Activated CD8-positive, alpha-beta memory T cell treated with anti-CD3 and anti-CD28 coated beads, Interleukin-2, amount 10 ng/mL, durations not matched to agents 7 days and 5 days (primary cell): ENCODE data around the gene RANBP10. TPM values are rescaled to one million over a fixed set of nuclear protein-coding genes. Genes with fewer than 3 reads are reported as not detected.

Source experiments
- ATAC-seq: fragments of 150-1000 bp; cut with Tn5 transposase; one replicate; pipeline ENCODE4 v1.10.0; 2021; ENCODE audit warnings: moderate library complexity
- CTCF ChIA-PET: fragments of 350-600 bp; sonication (Branson Sonifier 250); formaldehyde crosslinking; loops from one replicate; lab custom pipeline; 2021; ENCODE audit warnings: antibody characterized with exemption; lab: Charles Lee
- DNase-seq: peaks from one replicate; pipeline ENCODE4 v3.0.0-alpha.2; 2020
- H3K27ac Mint-ChIP-seq: one replicate; pipeline ENCODE4 v1.8.0; 2021; ENCODE audit warnings: mild to moderate bottlenecking, mixed read lengths
- H3K27me3 Mint-ChIP-seq: one replicate; pipeline ENCODE4 v1.8.0; 2021; ENCODE audit warnings: mixed read lengths
- H3K36me3 Mint-ChIP-seq: one replicate; pipeline ENCODE4 v1.8.0; 2021; ENCODE audit warnings: mild to moderate bottlenecking, mixed read lengths
- H3K4me1 Mint-ChIP-seq: one replicate; pipeline ENCODE4 v1.8.0; 2021; ENCODE audit warnings: mixed read lengths
- H3K4me3 Mint-ChIP-seq: one replicate; pipeline ENCODE4 v1.8.0; 2021; ENCODE audit warnings: mild to moderate bottlenecking, moderate library complexity, mixed read lengths
- H3K9me3 Mint-ChIP-seq: one replicate; pipeline ENCODE4 v1.8.0; 2022; ENCODE audit warnings: low read depth, mixed read lengths
- total RNA-seq, 2 experiments: library from RNA; stranded (reverse); gene quantifications; one replicate each; pipeline ENCODE4 v1.2.3, GENCODE V29; 2021

Gene RANBP10
- total RNA-seq = 10 to 100 TPM; 21.2 to 23.7 TPM

DNA sequence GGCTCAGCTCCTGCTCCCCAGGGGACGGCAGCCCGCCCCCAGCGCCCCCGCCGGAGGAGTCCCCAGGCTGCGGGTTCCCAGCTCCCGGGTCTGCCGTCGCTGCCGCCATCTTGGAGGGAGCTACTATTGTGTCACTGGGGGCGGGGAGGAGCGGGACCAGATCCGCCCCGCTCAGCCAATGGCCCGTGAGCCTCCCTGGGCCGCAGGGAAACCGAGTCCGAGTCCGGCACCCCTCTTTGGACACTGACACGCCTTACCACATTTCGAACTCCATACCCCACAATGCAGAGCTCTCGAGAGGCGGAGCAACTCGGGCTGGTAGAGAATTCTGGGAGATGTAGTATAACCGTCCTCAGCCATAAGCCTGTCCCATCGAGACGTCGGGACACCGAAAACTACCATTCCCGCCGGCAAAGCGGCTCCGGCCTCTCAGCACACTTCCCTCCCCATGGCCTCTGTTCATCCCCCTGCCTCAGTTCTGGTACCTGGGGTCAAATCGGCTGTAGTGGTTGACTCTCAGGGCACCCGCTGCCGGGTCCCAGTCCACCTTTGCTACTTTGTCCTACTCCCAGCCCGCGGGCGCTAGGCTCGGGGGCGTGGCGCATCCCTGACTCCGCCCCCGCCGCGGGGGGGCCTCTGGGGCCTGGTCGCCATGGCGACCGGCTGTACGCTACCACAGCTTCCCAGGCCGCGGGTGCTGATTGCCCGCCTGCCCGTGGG is at the start of gene RANBP10, which contains the start of gene TSNAXIP1:
Gene RANBP10 (minus strand): TSS at position 133 of the 720 bp plus-strand sequence. CDS start 24 bp downstream, at position 109.
Gene TSNAXIP1 (plus strand): TSS at position 462 of the 720 bp plus-strand sequence. CDS start 261 bp downstream, outside the sequence.
- CTCF ChIA-PET = interaction anchor here (0.6 to 3.1 kb wide), 14 partner anchors 10 to 285 kb away, joined by 3 to 60 read pairs (median 4); partner anchors contain the start of gene NUTF2
- no peaks in the 10 kb centered on the region for H3K9me3 Mint-ChIP-seq
- H3K4me3 Mint-ChIP-seq = peak within 1 kb of the TSS; percentile 92
- peaks cover 27% of the 10 kb centered on the region for H3K36me3 Mint-ChIP-seq
- ATAC-seq (peak; percentile 95), DNase-seq (peak; percentile 99)
- H3K27ac Mint-ChIP-seq = peak within 1 kb of the TSS; percentile 89
- H3K27me3 Mint-ChIP-seq = peaks cover under 1% of the 10 kb centered on the region
- H3K4me1 Mint-ChIP-seq = peaks cover 44% of the 10 kb centered on the region

DNA sequence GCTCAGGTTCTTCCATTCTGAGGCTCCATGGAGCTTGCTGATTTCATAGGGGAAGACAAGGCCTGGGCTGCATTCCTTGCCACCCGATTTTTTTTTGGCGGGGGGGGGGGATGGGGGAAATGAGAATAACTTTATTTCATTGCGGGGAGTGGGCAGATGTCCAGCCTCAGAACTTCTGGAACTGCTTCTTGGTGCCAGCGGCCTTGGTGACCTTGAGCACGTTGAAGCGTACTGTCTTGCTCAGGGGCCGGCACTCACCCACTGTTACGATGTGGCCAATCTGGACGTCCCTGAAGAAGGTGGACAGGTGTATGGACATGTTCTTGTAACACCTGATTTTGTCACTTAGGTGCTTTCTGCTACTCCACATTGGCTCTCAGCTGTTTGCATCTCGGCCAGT is 49.4 kb upstream of the RANBP10 start:
- Mint-ChIP-seq H3K27ac (no peak overlapping the region), H3K4me1 (peaks cover 16% of the 10 kb centered on the region), H3K9me3 (no peaks in the 10 kb centered on the region), H3K27me3 (no peaks in the 10 kb centered on the region), H3K36me3 (peaks cover 11% of the 10 kb centered on the region), H3K4me3 (no peak overlapping the region)
- ATAC-seq = no peak
- CTCF ChIA-PET = interaction anchor here (0.7 to 2.7 kb wide), 3 partner anchors 28 to 408 kb away, joined by 3 to 9 read pairs (median 3); partner anchors contain the start of gene SLC7A6
- DNase-seq = no peak

DNA sequence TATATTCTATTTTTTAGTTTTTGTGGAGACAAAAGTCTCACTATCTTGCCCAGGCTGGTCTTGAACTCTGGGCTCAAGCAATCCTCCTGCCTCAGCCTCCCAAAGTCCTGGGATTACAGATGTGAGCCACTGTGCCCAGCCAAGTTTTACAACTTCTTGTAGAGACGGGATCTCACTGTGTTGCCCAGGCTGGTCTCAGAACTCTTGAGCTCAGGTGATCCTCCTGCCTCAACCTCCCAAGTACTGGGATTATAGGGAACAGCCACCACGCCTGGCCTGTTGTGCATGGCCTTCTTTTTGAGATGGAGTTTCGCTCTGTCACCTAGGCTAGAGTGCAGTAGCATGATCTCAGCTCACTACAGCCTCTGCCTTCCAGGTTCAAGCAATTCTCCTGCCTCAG is 47.3 kb upstream of the RANBP10 start:
- H3K27ac Mint-ChIP-seq = no peak overlapping the region
- CTCF ChIA-PET = interaction anchor here (1.2 to 2.7 kb wide), 2 partner anchors 11 to 37 kb away, joined by 3 to 9 read pairs; no protein-coding TSS in a partner anchor

DNA sequence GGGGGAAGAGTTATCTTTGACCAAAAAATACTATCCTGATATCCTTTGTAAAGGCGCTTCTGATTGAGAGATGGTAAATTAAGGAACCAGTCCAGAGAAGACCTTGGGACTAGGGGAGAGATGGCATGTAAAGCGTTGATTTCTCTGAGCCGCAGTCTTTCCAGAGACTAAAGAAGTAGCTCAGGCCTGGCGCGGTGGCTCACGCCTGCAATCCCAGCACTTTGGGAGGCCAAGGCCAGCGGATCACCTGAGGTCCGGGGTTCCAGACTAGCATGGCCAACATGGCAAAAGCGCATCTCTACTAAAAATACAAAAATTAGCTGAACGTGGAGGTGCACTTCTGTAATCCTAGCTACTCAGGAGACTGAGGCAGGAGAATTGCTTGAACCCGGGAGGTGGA is 41.8 kb upstream of the RANBP10 start:
- CTCF ChIA-PET = interaction anchor here (1.2 to 1.3 kb wide), 3 partner anchors 17 to 175 kb away, joined by 3 to 7 read pairs (median 4); no protein-coding TSS in a partner anchor
- Mint-ChIP-seq H3K36me3 (peaks cover 12% of the 10 kb centered on the region), H3K27me3 (no peaks in the 10 kb centered on the region), H3K4me3 (peak overlapping the region; percentile 79), H3K9me3 (no peaks in the 10 kb centered on the region), H3K27ac (peak overlapping the region; percentile 88), H3K4me1 (peaks cover 48% of the 10 kb centered on the region)
- no peak for ATAC-seq
- no peak for DNase-seq

More for the DNA sequence above, 47.3 kb upstream of the RANBP10 start:
- no peak for DNase-seq
- Mint-ChIP-seq H3K36me3 (peaks cover 14% of the 10 kb centered on the region), H3K9me3 (no peaks in the 10 kb centered on the region), H3K27me3 (no peaks in the 10 kb centered on the region), H3K4me3 (no peak overlapping the region), H3K4me1 (peaks cover 22% of the 10 kb centered on the region)
- no peak for ATAC-seq

DNA sequence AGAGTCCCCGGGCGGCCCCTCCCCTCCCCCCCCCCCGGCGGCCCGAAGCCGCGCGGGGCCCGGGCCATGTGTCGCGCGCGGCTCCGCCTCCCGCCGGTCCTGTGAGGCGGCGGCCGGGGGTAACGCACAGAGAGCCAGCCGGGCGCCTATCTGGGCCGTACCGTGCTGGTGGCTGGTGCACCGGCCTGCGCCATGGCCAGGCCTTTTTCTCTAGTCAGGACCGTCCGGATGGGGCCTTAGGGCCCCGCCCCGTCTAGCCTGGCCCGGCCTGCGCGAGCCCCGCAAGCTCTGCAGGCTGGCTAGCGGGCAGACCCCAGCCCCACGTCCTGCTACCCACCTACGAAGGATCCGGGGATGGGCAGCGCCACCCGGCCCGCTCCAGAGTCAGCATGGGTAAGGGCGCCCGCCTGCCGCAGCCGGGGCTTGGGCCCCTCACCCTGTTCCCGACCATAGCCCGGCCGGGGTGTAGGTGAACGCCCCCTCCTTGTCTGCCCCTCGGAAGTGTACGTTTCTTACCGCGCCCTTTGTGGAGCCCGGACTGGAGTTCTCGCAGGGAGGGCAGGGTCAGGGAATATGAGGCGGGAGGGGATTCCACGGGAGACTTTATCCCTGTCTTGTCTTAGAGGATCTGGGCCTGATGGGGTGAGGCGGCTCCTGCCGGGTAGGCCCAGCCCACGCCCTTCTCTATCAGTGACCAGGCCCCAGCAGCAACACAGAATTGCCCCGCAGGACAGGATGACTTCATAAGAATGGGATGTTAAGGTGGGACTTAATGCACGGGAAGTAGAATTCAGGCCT is 40.9 kb upstream of the RANBP10 start, which contains the start of gene CENPT:
Gene CENPT (minus strand): TSS at position 630 of the 798 bp plus-strand sequence. CDS start 13,834 bp downstream, outside the sequence.
- H3K4me3 Mint-ChIP-seq = peak within 1 kb of the TSS; percentile 79
- CTCF ChIA-PET = interaction anchor here (1.1 to 4.5 kb wide), 5 partner anchors 13 to 174 kb away, joined by 3 to 38 read pairs (median 5); no protein-coding TSS in a partner anchor
- H3K27ac Mint-ChIP-seq = peak within 1 kb of the TSS; percentile 91
- H3K27me3 Mint-ChIP-seq = no peaks in the 10 kb centered on the region
- no peaks in the 10 kb centered on the region for H3K9me3 Mint-ChIP-seq
- peak; percentile 50 for ATAC-seq
- H3K4me1 Mint-ChIP-seq = peaks cover 49% of the 10 kb centered on the region
- DNase-seq = peak; percentile 47
- H3K36me3 Mint-ChIP-seq = peaks cover 12% of the 10 kb centered on the region

DNA sequence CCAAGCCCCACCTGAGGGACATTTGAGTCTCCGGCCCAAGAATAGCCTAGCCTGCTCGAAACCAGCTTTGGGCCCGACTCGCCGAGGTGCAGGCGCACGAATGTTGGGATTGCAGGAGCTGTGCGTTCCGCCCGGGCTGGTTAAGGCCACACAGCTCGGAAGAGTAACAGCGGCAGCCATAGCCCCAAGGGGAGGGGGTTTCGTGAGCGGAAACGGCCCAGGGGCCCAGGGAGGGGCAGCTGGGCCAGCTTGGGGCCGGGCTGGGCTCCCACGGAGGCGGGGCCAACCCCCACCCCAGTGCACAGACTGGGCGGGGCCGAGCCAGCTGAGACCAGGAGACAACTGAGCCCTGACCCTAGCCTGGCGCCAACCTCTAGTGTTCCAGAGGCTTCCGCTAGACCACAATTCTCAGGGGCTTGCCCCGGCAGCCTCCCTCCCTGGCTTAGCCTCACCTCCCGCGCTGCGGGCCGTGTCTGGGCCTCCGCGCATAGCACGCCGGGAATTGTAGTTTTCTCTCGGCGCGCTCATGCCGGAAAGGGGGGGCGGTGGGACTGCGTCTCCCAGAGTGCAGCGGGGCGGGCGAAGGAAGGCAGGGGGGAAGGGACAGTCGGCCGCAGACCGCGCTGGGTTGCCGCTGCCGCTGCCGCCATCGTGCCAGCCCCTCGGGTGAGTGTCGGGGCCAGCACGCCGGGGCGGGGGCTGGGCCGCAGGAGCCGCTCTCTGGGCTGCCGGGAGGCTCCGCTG is 40.1 kb upstream of the RANBP10 start, which contains the start of gene NUTF2:
Gene NUTF2 (plus strand): TSS at position 614 of the 744 bp plus-strand sequence. CDS start 18,198 bp downstream, outside the sequence.
- CTCF ChIA-PET = interaction anchor here (0.7 to 4.5 kb wide), 9 partner anchors 13 to 325 kb away, joined by 3 to 38 read pairs (median 4); partner anchors contain the start of genes RANBP10 and TSNAXIP1
- Mint-ChIP-seq H3K4me3 (peak within 1 kb of the TSS; percentile 79), H3K9me3 (no peaks in the 10 kb centered on the region), H3K36me3 (peaks cover 12% of the 10 kb centered on the region), H3K4me1 (peaks cover 52% of the 10 kb centered on the region), H3K27me3 (no peaks in the 10 kb centered on the region), H3K27ac (peak within 1 kb of the TSS; percentile 91)
- ATAC-seq (peak; percentile 69), DNase-seq (peak; percentile 98)

DNA sequence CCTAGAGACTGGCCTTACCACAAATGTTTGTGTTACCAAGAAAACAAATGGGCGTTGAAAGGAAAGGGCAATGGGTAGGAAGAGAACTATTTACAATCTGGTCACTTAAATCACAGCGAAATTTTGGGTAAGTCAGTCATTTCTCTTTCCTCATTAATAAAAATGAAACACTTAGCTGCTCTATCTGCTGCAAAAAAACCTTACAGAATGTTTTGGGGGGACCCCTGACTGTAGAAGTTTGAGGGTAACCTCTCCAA is 39.6 kb upstream of the RANBP10 start:
- Mint-ChIP-seq H3K9me3 (no peaks in the 10 kb centered on the region), H3K27ac (peak overlapping the region; percentile 91), H3K36me3 (peaks cover 12% of the 10 kb centered on the region), H3K4me1 (peaks cover 55% of the 10 kb centered on the region), H3K4me3 (peak overlapping the region; percentile 79), H3K27me3 (no peaks in the 10 kb centered on the region)
- CTCF ChIA-PET = interaction anchor here (0.7 to 4.5 kb wide), 9 partner anchors 12 to 325 kb away, joined by 3 to 38 read pairs (median 4); partner anchors contain the start of genes RANBP10 and TSNAXIP1
- DNase-seq = no peak
- ATAC-seq = no peak

DNA sequence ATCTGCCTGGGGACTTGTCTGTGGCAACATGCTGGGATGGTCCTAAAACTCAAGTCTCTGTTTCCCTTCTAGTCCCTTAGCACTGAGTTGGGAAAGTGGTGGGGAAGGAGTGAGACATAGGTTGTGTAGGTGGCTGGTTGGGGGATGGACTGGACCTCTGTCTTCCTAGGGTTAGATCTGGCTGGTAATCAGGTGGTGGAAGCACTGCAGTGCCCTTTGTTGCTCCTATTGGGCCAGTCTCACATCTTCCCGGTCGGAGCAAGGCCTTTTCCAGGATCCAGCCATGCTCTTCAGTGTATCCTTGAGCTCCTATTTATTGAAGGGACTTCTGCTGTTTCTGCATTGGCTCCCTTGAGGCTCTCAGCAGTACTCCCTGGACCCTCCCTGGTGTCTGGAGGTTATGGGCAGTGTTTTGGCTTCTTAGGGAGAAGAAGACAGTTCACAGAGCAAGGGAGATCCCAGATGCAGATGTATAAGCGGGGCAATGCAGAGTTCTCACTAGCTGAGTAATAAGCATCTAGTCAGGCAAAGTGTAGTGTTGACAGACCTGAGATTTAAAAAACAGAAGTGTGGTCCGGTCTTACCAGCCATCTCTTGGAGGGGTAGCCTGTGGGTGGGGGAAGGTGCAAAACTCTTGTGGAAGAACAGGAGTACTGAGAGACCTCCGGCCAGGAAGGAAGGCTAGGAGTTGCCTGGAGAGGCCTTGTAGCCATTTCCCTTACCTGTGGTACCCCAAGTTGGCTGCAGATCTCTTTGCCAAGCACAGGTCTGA is 39.1 kb upstream of the RANBP10 start:
- no peak for ATAC-seq
- Mint-ChIP-seq H3K27ac (peak overlapping the region; percentile 91), H3K4me3 (peak overlapping the region; percentile 79), H3K4me1 (peaks cover 55% of the 10 kb centered on the region), H3K36me3 (peaks cover 12% of the 10 kb centered on the region), H3K9me3 (no peaks in the 10 kb centered on the region), H3K27me3 (no peaks in the 10 kb centered on the region)
- CTCF ChIA-PET = interaction anchor here (0.9 to 4.5 kb wide), 9 partner anchors 12 to 324 kb away, joined by 3 to 38 read pairs (median 5); partner anchors contain the start of genes EDC4, RANBP10 and TSNAXIP1
- peak; percentile 43 for DNase-seq

DNA sequence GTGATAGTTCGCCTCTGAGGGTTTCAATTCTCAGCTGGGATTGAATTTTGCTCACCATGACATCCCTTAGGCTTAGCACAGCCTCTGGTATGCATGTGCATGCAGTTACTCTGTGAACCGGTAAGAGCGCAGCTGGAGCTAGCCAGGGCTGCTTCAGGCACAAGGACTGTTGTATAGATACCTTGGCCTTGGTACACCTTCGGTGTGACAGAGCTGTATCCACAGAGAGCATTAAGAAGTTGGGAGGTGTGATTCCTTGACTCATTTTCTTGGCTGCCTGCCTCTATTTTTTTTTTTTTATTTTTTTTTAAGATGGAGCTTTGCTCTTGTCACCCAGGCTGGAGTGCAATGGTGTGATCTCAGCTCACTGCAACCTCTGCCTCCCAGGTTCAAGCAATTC is 38.1 kb upstream of the RANBP10 start:
- ATAC-seq (no peak), DNase-seq (no peak)
- Mint-ChIP-seq H3K4me1 (peaks cover 52% of the 10 kb centered on the region), H3K36me3 (peaks cover 9% of the 10 kb centered on the region), H3K9me3 (no peaks in the 10 kb centered on the region), H3K4me3 (peak overlapping the region; percentile 95), H3K27ac (peak overlapping the region; percentile 96), H3K27me3 (no peaks in the 10 kb centered on the region)
- CTCF ChIA-PET = interaction anchor here (0.7 to 4.5 kb wide), 9 partner anchors 11 to 178 kb away, joined by 3 to 38 read pairs (median 5); partner anchors contain the start of genes EDC4, RANBP10 and TSNAXIP1

DNA sequence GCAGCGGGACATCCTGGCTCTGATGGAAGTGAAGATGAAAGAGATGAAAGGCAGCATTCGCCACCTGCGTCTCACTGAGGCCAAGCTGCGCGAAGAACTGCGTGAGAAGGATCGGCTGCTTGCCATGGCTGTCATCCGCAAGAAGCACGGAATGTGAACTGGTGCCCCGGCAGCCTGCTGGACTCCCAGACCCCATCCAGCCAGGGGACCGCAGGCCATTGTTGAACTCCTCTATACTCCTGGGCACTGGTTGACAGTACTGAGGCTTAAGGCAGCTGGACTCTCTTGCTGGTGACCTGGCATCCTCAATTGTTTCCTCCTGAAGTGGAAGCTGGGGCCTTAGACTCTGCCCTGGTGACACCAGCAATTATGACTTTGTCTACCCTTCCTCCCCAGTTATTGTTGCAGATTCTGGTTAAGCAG is 37.0 kb upstream of the RANBP10 start:
- Mint-ChIP-seq H3K27ac (peak overlapping the region; percentile 96), H3K9me3 (no peaks in the 10 kb centered on the region), H3K36me3 (peaks cover 5% of the 10 kb centered on the region), H3K4me1 (peaks cover 47% of the 10 kb centered on the region), H3K4me3 (peak overlapping the region; percentile 95), H3K27me3 (no peaks in the 10 kb centered on the region)
- CTCF ChIA-PET = interaction anchor here (0.9 to 4.5 kb wide), 7 partner anchors 10 to 347 kb away, joined by 3 to 38 read pairs (median 3); partner anchors contain the start of genes RANBP10 and TSNAXIP1
- ATAC-seq (no peak), DNase-seq (no peak)

DNA sequence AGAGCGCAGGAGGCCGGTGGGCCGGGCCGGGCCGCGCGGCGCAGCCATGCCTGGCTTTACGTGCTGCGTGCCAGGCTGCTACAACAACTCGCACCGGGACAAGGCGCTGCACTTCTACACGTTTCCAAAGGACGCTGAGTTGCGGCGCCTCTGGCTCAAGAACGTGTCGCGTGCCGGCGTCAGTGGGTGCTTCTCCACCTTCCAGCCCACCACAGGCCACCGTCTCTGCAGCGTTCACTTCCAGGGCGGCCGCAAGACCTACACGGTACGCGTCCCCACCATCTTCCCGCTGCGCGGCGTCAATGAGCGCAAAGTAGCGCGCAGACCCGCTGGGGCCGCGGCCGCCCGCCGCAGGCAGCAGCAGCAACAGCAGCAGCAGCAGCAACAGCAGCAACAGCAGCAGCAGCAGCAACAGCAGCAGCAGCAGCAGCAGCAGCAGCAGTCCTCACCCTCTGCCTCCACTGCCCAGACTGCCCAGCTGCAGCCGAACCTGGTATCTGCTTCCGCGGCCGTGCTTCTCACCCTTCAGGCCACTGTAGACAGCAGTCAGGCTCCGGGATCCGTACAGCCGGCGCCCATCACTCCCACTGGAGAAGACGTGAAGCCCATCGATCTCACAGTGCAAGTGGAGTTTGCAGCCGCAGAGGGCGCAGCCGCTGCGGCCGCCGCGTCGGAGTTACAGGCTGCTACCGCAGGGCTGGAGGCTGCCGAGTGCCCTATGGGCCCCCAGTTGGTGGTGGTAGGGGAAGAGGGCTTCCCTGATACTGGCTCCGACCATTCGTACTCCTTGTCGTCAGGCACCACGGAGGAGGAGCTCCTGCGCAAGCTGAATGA is 36.4 kb upstream of the RANBP10 start:
- peak overlapping the region; percentile 96 for H3K27ac Mint-ChIP-seq
- no peaks in the 10 kb centered on the region for H3K27me3 Mint-ChIP-seq
- DNase-seq (peak; percentile 80), ATAC-seq (peak; percentile 34)
- no peaks in the 10 kb centered on the region for H3K9me3 Mint-ChIP-seq
- H3K4me1 Mint-ChIP-seq = peaks cover 40% of the 10 kb centered on the region
- peak overlapping the region; percentile 95 for H3K4me3 Mint-ChIP-seq
- peaks cover 5% of the 10 kb centered on the region for H3K36me3 Mint-ChIP-seq
- CTCF ChIA-PET = interaction anchor here (0.9 to 4.5 kb wide), 7 partner anchors 9 to 347 kb away, joined by 3 to 38 read pairs (median 3); partner anchors contain the start of genes RANBP10 and TSNAXIP1
